Keratinocyte (primary cell): ENCODE results near the gene INSIG1.

Experiments used
- CTCF ChIP-seq, 3 experiments: IDR thresholded peaks in 1 of 3; conservative IDR thresholded peaks in 1 of 3; optimal IDR thresholded peaks in 1 of 3; 2 replicates in 2 of 3; 3 replicates in 1 of 3; pipeline versions ENCODE3 to v1.5.1; 2011; ENCODE audit warnings: low read length in 3 of 3, mild to moderate bottlenecking in 3 of 3, moderate library complexity in 2 of 3, control low read depth in 1 of 3, inconsistent platforms in 1 of 3; ENCODE audit not compliant: insufficient read depth in 2 of 3; ENCODE audit errors: extremely low read depth in 1 of 3
- EZH2 ChIP-seq: IDR thresholded peaks from one replicate; pipeline ENCODE4 v1.6.1; 2012; ENCODE audit warnings: inconsistent platforms, mild to moderate bottlenecking, low read length, moderate library complexity

GRCh38 chr7:155351120-155351870, 53.6 kb downstream of the INSIG1 start:
- TF ChIP-seq CTCF (optimal IDR thresholded peaks at IDR 0.05 in 1 of 3, IDR thresholded peaks at IDR 0.05 in 1 of 3, conservative IDR thresholded peaks at IDR 0.05 in 1 of 3; ENCODE audit: extremely low read depth in 1 of 3, insufficient read depth in 2 of 3, low read length in 3 of 3) (no peak), EZH2 (no peak)
